GM19468 (cell line): ENCODE data around the gene SIM2.

ENCODE experiments used
- ATAC-seq: cut with Tn5 transposase; IDR thresholded peaks from one replicate; pipeline ENCODE4 v1.9.1; 2021; ENCODE audit warnings: mild to moderate bottlenecking, moderate library complexity, moderate number of reproducible peaks; ENCODE audit not compliant: unreplicated experiment; ENCODE audit errors: extremely low read depth

The SIM2 gene

DNA sequence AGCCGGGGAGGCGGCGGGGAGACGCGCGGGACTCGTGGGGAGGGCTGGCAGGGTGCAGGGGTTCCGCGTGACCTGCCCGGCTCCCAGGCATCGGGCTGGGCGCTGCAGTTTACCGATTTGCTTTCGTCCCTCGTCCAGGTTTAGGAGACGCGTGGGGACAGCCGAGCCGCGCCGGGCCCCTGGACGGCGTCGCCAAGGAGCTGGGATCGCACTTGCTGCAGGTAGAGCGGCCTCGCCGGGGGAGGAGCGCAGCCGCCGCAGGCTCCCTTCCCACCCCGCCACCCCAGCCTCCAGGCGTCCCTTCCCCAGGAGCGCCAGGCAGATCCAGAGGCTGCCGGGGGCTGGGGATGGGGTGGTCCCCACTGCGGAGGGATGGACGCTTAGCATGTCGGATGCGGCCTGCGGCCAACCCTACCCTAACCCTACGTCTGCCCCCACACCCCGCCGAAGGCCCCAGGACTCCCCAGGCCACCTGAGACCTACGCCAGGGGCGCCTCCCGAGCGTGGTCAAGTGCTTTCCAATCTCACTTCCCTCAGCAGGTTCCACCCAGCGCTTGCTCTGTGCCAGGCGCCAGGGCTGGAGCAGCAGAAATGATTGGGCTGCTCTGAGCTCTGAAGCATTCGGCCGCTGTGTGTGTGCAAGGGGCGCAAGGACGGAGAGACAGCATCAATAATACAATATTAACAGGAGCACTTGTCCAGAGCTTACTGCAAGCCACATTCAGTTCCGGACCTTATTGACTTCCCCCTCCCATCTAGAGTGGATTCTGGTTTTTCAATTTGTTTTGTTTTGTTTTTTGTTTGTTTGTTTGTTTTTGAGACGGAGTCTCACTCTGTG is 10.3 kb downstream of the SIM2 start:
- no peak for ATAC-seq

DNA sequence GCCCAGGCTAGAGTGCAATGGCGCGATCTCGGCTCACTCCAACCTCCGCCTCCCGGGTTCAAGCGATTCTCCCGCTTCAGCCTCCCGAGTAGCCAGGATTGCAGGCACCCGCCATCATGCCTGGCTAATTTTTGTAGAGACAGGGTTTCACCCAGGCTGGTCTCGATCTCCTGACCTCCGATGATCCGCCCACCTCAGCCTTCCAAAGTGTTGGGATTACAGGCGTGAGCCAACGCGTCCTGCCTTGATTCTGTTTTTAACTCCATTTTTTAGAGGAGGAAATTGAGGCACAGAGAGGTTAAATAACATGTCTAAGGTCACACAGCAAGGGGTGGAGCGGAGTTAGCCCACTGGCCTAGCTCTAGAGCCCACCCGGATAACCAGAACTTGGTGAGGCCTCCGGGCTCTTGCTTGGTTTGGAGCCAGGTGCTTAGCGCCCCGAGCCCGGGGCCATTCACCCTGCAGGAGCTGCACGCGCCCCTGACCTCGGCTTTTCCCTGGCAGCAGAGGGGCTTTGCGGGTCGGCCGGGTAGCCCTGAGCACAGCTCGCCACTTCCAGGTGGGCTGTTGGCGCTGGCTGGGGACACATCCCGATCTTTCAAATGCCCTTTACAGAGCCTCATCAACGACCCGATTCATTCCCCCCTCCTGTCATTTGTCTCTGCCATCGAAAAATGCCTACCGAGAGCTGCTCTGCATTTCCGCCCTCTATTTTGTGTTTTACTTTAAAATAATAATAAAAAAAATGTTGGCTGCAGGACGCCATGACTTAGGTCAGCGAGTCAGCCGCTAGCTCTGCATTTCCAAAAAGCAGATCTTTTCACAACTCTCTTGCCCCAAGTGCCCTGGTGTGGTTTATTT is 11.2 kb downstream of the SIM2 start:
- no peak for ATAC-seq

DNA sequence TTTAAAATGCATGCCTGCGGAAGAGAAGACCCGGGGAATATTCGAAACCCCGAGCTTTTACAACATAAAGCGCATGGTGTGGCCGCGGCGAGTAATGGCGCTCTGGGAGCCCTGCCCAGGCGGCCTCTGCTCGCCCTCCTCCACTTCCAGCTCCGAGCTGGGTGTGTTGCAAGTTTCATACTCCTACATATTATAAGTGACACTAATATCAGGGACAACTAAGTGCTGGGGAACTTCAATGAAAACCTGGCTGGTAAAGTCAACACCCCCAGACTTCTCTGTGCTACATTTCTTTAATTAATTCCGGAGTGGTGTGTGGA is 11.8 kb downstream of the SIM2 start:
- ATAC-seq: no peak

DNA sequence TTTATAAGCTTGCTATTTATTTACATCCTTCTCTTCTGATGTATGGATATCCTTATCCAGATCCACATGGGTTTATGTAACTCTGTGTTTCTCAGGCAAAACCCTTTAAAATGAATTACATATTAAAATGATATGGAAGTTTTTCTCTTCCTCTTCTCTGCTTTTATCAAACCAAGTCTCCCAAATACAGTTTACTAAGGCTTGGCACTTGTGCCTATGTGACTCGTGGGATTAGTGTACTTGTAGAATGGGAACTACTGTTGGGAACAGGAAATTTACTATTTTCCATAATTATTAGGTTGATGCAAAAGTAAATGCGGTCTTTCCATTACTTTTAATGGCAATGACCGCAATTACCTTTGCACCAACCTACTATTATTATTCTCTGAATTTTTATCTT is 14.8 kb downstream of the SIM2 start:
- ATAC-seq: no peak

DNA sequence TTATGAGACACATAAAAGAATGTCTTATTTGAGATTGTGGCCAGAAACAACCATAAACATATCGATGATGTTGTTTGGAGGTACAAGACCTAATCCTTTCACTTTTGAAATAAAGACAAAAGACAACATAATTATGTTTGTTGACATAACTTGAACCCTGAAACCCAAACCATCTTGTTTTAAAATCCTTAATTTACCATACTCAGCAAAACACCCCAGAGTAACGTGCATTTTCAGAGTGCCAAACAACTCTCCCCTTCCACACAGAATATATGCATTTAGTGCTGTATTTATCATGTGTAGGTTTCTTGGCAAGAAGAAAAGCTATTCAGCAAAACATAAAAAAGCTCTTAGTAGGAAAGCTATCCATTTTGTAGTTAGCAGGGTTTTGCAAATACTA is 17.5 kb downstream of the SIM2 start:
- ATAC-seq: no peak

DNA sequence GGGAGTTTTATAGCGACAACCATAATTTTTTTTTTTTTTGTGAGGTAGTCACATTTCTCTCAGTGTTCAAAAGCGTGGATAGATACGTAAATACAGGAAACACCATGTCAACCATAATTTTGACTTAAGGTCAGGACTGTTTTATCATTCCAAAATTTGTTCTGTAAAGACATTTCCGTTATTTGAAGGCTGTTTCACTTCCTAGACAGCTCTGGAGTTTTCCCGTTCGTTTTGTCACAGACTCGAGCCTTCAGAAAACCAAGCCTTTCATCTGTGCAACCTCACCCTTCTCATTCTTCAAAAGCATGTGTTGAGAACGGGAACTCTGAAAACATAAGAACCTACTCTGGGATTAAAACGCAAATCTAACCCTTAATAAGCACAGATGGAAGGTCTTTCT is 17.9 kb downstream of the SIM2 start:
- no peak for ATAC-seq

DNA sequence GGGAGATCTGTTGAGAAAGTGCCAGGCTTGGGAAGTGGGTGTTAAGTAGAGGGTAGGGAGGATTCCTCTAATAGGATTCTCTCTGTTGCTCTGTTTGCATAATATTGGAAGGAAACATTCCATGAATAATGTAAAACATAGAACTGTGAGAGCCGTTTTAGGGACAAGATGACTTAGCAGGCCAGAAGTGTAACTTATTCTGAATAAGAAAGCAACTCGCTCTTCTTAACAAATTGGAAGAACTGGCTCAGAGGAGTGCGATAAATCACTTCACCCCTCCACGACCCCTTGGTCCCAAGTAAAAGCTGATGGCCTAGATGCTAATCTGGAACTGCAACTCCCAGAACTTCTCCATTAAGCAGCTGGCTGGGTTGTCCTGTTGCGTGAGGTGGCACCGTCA is 19.1 kb downstream of the SIM2 start:
- no peak for ATAC-seq

DNA sequence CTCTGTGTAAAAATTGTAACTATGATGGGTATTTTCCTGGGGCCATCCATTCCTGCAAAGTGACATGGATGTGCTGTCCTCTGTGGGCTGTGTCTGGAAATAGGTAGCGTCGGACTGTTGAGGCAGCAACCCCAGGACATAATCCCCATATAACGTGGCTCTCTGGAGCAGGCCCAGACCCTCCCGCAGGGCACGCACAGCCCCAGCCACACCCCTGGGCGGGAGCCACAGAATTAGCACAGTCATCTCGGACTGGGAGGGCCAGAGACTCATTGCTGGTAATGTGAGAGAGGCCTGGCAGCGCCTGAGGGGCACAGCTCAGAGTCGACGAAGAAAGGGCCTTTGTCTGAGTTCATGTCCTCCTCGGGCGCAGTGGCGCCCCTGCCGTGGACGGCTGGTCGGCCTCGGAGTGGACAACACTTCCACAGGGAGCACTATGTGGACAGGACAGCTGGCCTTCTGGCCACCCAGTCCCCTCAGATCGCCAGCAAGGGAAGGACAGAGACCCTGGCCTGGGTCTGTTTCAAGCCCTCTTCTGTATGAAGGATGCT is 20.1 kb downstream of the SIM2 start:
- ATAC-seq: no peak

DNA sequence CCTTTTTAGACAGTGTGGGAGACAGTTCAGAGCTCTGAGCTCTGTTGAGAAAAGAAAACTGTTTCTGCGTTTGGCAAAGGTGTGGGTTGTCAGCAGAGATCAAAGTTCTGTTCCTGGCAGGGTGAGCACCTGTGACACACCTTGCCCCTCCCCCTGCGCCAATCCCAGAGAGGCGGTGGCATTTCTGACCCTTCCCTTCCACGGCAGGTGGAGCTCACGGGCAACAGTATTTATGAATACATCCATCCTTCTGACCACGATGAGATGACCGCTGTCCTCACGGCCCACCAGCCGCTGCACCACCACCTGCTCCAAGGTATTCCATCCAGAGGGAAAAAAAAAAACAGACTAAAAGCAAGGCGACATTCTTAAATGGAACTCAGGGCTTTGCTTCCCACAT is 20.7 kb downstream of the SIM2 start:
- ATAC-seq: no peak

DNA sequence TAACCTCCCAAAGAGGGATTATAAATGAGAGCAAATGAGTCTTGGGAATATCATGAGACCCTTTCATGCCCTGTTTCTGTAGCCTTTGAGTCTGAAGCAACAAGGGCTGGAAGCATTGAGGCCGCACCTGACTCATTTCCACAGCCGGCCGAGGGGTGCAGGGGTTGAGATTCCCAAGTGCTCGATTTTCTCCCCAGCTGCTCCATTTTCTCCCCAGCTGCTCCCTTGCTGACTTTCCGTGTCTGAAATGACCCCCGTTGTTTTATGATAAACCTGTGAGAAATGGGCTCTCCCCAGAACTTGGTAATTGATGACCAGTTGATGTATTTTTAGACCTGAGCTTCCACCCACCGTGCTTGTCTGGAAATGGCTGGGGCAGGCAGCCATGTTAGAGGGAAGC is 22.9 kb downstream of the SIM2 start:
- no peak for ATAC-seq

DNA sequence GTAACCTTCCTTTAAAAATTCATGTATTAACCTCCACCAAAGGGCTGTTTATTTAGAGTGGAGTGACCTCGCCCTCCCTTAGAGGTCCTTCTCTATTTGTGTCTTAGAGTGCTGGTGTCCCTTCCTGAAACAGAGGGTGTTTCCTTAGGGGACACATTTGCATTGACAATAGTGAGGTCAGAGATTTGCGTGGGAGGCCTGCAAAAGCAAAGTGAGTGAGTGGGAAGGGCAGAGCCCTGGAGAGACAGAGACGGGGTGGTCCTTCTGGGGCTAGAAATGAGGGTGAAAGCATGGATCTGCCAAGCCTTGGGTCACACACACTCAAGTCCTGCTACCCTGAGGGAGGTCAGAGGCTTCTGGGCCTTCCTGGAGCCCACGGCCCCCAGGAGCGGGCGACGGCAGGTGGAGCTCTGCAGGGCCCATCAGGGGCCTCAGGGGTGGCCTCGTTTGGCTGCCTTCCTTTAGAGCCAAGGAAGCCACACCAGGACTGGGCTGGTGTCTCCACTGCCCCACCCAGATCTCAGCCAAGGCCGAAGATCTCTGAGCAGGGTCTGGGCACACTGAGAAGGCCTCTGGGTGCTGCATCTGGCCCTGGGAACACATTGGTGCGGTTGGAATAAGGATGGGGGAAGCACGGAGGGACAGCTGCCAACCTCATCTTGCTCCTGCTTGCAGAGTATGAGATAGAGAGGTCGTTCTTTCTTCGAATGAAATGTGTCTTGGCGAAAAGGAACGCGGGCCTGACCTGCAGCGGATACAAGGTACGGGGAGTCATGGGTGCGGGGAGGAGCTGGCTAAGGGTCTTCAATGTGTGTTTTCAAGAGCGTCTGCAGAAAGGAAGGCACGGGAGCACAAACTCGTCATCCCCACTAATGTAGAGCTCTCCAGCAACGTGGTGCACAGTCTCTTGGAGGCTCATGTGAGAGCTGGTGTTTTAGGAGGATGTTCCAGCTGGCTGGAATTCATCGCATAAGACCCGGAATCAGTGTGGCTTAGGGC is 23.8 kb downstream of the SIM2 start:
- ATAC-seq: no peak

DNA sequence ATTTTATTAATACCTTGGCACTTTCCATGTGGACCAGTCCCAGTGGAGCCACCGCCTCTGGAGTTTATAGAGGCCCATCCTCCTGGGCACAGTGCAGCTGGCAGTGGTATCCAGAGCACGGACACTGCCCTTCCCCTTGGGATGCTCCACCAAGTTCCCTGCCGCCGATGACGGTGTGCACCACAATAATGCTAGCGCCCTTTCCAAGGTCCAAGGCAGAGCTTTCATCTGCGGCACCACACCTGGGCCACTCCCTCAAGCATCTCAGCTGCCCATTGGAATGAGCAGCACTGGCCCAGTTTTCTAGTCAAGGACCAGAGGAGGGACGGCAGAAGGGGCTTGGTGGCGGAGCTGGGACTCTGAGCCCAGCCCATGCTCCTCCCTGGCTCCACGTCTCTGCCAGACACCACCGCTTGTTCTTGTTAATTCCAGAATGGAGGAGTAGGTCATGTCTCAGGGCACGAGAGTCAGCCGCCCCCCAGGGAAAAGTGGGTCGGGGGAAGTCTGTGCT is 24.5 kb downstream of the SIM2 start:
- ATAC-seq: no peak

DNA sequence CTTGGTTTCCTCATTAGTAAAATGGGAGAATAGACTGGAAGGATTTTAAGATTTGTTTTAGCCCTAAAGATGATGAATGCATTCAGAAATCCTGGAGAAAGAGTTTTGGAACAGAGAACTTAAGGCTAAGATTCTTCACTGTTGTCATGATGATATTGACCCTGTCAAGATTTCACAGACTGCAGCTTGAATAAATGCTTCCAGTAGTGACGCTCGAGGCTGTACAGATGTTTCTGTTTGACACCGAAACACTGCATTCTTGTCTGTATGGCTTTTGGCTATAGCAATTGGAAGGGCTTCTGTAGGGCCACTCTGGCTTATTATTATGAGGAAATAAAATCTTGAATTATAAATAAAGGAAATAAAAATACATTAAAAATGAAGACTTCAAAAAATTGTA is 25.7 kb downstream of the SIM2 start:
- no peak for ATAC-seq

DNA sequence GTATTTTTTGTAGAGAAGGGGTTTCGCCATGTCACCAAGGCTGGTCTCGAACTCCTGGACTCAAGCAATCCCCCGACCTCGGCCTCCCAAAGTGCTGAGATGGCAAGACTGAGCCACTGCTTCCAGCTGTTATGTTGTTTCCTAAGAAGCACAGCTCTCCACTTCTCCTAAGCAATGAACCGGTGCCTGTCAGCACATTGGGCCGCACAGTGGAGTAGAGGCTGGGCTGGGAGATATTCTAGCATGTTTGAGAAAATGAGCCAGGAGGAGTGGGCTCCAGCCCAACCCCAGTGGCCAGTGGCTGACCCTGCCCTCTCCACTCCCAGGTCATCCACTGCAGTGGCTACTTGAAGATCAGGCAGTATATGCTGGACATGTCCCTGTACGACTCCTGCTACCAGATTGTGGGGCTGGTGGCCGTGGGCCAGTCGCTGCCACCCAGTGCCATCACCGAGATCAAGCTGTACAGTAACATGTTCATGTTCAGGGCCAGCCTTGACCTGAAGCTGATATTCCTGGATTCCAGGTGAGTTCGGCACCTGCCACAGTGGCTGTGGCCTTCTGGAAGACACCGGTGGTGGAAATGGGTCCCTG is 27.0 kb downstream of the SIM2 start:
- no peak for ATAC-seq

DNA sequence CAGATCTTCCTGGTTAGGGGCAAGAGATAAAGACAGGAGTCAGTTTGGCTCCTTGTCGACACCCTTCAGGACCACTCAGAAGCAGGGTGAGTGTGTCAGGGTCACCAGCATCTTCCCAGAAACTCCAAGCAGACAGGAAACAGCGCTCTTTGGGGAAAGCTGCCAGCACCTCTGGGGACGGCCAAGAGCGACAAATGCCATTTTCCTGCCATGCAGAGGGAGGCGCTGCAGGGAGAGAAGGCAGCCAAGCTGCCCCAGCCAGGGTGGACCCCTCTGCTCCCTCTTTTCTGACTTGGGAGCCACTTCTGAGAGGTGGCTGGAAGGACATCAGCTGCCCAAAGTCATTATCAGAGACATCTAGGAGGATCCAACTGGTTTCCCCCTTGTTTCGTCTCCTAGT is 29.0 kb downstream of the SIM2 start:
- ATAC-seq: no peak

DNA sequence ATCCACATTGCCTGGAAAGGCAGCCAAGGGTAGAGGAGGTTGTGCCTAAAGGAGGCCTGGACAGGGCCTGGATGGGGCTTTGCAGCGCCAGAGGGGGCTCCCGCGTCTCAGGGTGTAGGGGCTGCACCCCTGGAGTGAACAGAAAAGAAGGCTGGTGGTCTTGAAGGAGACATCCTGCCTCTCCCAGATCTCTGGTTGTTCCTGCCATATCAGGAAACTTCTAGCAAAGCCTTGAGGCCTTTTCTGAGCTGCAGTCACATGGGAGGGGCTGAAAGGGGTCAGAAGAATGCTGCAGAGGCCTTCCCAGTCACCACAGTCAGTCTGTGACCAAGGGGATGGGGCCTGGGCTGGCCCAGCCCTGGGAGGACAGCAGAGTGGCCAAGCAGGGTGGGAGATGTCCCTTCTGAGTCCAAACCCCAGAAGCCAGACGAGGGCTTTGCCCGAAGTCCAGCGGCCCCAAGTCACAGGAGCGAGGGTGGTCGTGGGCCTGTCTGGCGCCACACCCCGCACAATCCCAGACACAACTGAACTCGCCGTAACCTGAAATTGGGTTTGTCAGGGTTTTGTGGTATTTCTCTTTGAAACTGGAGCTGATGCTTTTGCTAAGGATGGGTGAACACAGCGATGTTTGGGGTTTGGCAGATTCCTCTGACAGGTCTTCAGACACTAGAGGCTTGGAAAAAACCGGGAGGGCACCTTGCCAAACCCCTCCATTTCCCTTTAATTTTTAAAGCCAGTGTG is 29.6 kb downstream of the SIM2 start:
- no peak for ATAC-seq

DNA sequence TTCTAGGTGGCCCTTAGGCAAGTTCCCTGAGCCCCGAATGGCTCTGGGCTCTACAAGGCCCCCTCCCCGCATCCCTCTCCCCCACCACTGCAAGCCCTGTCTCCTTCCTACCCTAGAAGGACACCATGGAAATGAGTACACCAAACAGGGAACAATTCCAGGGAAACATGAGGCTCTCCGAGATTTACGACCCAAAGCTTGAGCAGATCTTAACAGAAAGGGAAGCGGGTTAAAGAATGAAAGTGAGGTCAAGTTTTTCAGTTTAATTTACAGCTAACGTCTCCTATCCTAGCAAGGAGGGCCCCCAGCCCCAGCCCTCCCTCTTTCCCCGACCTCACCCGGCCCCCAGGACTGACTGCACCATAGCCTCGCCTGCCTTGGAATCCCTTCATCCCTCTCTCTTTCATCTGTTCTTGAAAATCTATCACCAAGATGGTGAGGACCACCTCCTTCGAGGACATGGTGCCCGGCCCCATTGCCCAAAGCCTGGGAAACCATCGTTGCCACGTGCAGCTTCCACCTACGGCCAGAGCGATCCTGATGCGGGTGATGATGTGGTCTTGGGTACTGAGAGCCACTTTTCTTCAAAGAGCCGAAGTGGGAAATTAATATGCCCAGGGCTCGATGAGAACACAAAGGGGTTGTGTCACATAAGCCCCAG is 30.5 kb downstream of the SIM2 start:
- no peak for ATAC-seq
